H9 (cell line): ENCODE measurements around the gene UNC80. TPM values are rescaled to one million over a fixed set of nuclear protein-coding genes. Genes with fewer than 3 reads are reported as not detected.

Experiments used
- DNase-seq: peaks from one replicate; pipeline ENCODE4 v3.0.0-alpha.2; 2017
- H2AFZ ChIP-seq: one replicate; pipeline ENCODE4 v1.6.1; 2013; ENCODE audit warnings: mild to moderate bottlenecking, low read length, control low read depth, moderate library complexity
- H2AK5ac ChIP-seq: 2 replicates; pipeline ENCODE4 v1.6.1; 2013; ENCODE audit warnings: low read length, control low read depth, mixed read lengths; ENCODE audit not compliant: insufficient read length
- H2BK120ac ChIP-seq: one replicate; pipeline ENCODE4 v1.6.1; 2013; ENCODE audit warnings: low read depth, mild to moderate bottlenecking, low read length, control low read depth, inconsistent platforms; ENCODE audit not compliant: poor library complexity, severe bottlenecking
- H2BK12ac ChIP-seq: 2 replicates; pipeline ENCODE4 v1.6.1; 2013; ENCODE audit warnings: low read length, control low read depth, mixed read lengths, low read depth; ENCODE audit not compliant: insufficient read length
- H2BK15ac ChIP-seq: 2 replicates; pipeline ENCODE4 v1.6.1; 2013; ENCODE audit warnings: low read depth, low read length, control low read depth
- H2BK20ac ChIP-seq: one replicate; pipeline ENCODE4 v1.6.1; 2013; ENCODE audit warnings: low read depth, mild to moderate bottlenecking, low read length, control low read depth, inconsistent platforms; ENCODE audit not compliant: poor library complexity, severe bottlenecking
- H2BK5ac ChIP-seq: 2 replicates; pipeline ENCODE4 v1.6.1; 2013; ENCODE audit warnings: low read length, control low read depth, mixed read lengths; ENCODE audit not compliant: insufficient read length
- H3K14ac ChIP-seq: 2 replicates; pipeline ENCODE4 v1.6.1; 2013; ENCODE audit warnings: low read length, control low read depth; ENCODE audit not compliant: insufficient read depth
- H3K18ac ChIP-seq: 2 replicates; pipeline ENCODE4 v1.6.1; 2013; ENCODE audit warnings: low read depth, mild to moderate bottlenecking, mixed read lengths, low read length, control low read depth; ENCODE audit not compliant: insufficient read length
- H3K23ac ChIP-seq: 2 replicates; pipeline ENCODE4 v1.6.1; 2013; ENCODE audit warnings: low read length, control low read depth, mixed read lengths, low read depth; ENCODE audit not compliant: insufficient read length
- H3K23me2 ChIP-seq: 2 replicates; pipeline ENCODE4 v1.6.1; 2013; ENCODE audit warnings: low read depth, mild to moderate bottlenecking, mixed read lengths, low read length, control low read depth; ENCODE audit not compliant: insufficient read length, poor library complexity, severe bottlenecking
- H3K27ac ChIP-seq: 2 replicates; pipeline ENCODE4 v1.5.1; 2013; ENCODE audit warnings: low read length, control low read depth, mixed read lengths, low read depth; ENCODE audit not compliant: insufficient read length
- H3K27me3 ChIP-seq: 2 replicates; pipeline ENCODE4 v1.6.1; 2013; ENCODE audit warnings: low read length, control low read depth, inconsistent platforms; ENCODE audit not compliant: insufficient read depth
- H3K4ac ChIP-seq: 2 replicates; pipeline ENCODE4 v1.6.1; 2013; ENCODE audit warnings: low read depth, mild to moderate bottlenecking, control low read depth, inconsistent platforms, low read length, moderate library complexity
- H3K4me1 ChIP-seq: 2 replicates; pipeline ENCODE4 v1.6.1; 2013; ENCODE audit warnings: low read length, control low read depth, inconsistent platforms; ENCODE audit not compliant: insufficient read depth
- H3K4me2 ChIP-seq: 2 replicates; pipeline ENCODE4 v1.6.1; 2013; ENCODE audit warnings: low read length, control low read depth, mixed read lengths; ENCODE audit not compliant: insufficient read length, insufficient read depth
- H3K56ac ChIP-seq: 2 replicates; pipeline ENCODE4 v1.6.1; 2013; ENCODE audit warnings: low read depth, mild to moderate bottlenecking, mixed read lengths, low read length, control low read depth; ENCODE audit not compliant: insufficient read length
- H3K79me1 ChIP-seq: 2 replicates; pipeline ENCODE4 v1.6.1; 2013; ENCODE audit warnings: low read depth, mild to moderate bottlenecking, moderate library complexity, low read length, control low read depth, inconsistent platforms; ENCODE audit not compliant: insufficient read depth, poor library complexity, severe bottlenecking
- H3K79me2 ChIP-seq: 2 replicates; pipeline ENCODE4 v1.6.1; 2013; ENCODE audit warnings: low read length, control low read depth, inconsistent platforms; ENCODE audit not compliant: insufficient read depth
- H3K9ac ChIP-seq: 2 replicates; pipeline ENCODE4 v1.6.1; 2013; ENCODE audit warnings: low read length, control low read depth, mixed read lengths; ENCODE audit not compliant: insufficient read length; ENCODE audit errors: extremely low read depth
- H3K9me3 ChIP-seq: one replicate; pipeline ENCODE4 v1.6.1; 2013; ENCODE audit warnings: low read depth, low read length, inconsistent platforms; ENCODE audit not compliant: control insufficient read depth
- H3T11ph ChIP-seq: one replicate; pipeline ENCODE4 v1.6.1; 2013; ENCODE audit warnings: mild to moderate bottlenecking, low read length, control low read depth, inconsistent platforms
- H4K20me1 ChIP-seq: one replicate; pipeline ENCODE4 v1.6.1; 2013; ENCODE audit not compliant: control insufficient read depth, insufficient read length, insufficient read depth
- H4K5ac ChIP-seq: 2 replicates; pipeline ENCODE4 v1.6.1; 2013; ENCODE audit warnings: low read depth, mild to moderate bottlenecking, mixed read lengths, low read length, control low read depth; ENCODE audit not compliant: insufficient read length
- H4K8ac ChIP-seq: replicated peaks from 2 replicates; pipeline ENCODE4 v1.6.1; 2013; ENCODE audit warnings: low read length, control low read depth, mixed read lengths, low read depth; ENCODE audit not compliant: insufficient read length
- H4K91ac ChIP-seq: 2 replicates; pipeline ENCODE4 v1.6.1; 2013; ENCODE audit warnings: low read depth, mild to moderate bottlenecking, moderate library complexity, mixed read lengths, low read length, control low read depth; ENCODE audit not compliant: insufficient read length
- H3K27ac Mint-ChIP-seq, 3 experiments: 2 replicates in 2 of 3; 3 replicates in 1 of 3; pipeline ENCODE4 v1.8.0; 2020 to 2021; ENCODE audit warnings: mixed read lengths in 3 of 3, mild to moderate bottlenecking in 1 of 3, moderate library complexity in 1 of 3
- H3K27me3 Mint-ChIP-seq: 2 replicates; pipeline ENCODE4 v1.8.0; 2021; ENCODE audit warnings: low read depth, mild to moderate bottlenecking, moderate library complexity, mixed read lengths
- H3K36me3 Mint-ChIP-seq, 3 experiments: 2 replicates in 2 of 3; 3 replicates in 1 of 3; pipeline ENCODE4 v1.8.0; 2020 to 2021; ENCODE audit warnings: low read depth in 3 of 3, mixed read lengths in 3 of 3; ENCODE audit not compliant: insufficient read depth in 1 of 3
- H3K4me1 Mint-ChIP-seq, 2 experiments: 2 replicates each; pipeline ENCODE4 v1.8.0; 2020; ENCODE audit warnings: mixed read lengths in 2 of 2
- H3K4me3 Mint-ChIP-seq, 2 experiments: 2 replicates in 1 of 2; 3 replicates in 1 of 2; pipeline ENCODE4 v1.8.0; 2020 to 2021; ENCODE audit warnings: mild to moderate bottlenecking in 2 of 2, mixed read lengths in 2 of 2, moderate library complexity in 1 of 2
- H3K9me3 Mint-ChIP-seq, 2 experiments: 2 replicates in 1 of 2; 3 replicates in 1 of 2; pipeline ENCODE4 v1.8.0; 2020; ENCODE audit warnings: mild to moderate bottlenecking in 2 of 2, mixed read lengths in 2 of 2, moderate library complexity in 1 of 2
- WGBS: extraction: QIAGEN DNeasy Blood & Tissue Kit; methylation state at CpG from one replicate; pipeline ENCODE4 v1.1.7; 2013; ENCODE audit warnings: missing lambda C conversion rate, low lambda C conversion rate, mixed read lengths; ENCODE audit not compliant: insufficient read length; ENCODE audit errors: extremely low coverage; 5-methylcytosine and 5-hydroxymethylcytosine counted together
- total RNA-seq: library from RNA; stranded (reverse); gene quantifications from 2 replicates; pipeline ENCODE4 v1.2.1, GENCODE V29; 2021
- TF ChIP-seq, protein P1 (sequence below): fragments of 200-600 bp; sonication (generic); conservative IDR thresholded peaks from 3 replicates; pipeline ENCODE4 v1.8.0; 2021; ENCODE audit warnings: antibody characterized with exemption, mild to moderate bottlenecking

UNC80 gene
- total RNA-seq, 1 experiment from 2014 or later = 0.52 TPM

GRCh38 chr2:209984291-209984690 is 212.7 kb downstream of the UNC80 start:
- Histone ChIP-seq H3K79me2 (no peaks in the 10 kb centered on the region), H3K9me3 (no peaks in the 10 kb centered on the region), H2BK120ac (no peak overlapping the region), H3K27ac (no peak overlapping the region), H2BK5ac (no peak overlapping the region), H2BK20ac (no peak overlapping the region), H4K91ac (no peak overlapping the region), H3T11ph (no peak overlapping the region), H4K5ac (no peak overlapping the region), H3K27me3 (no peaks in the 10 kb centered on the region), H3K14ac (no peak overlapping the region), H3K79me1 (no peaks in the 10 kb centered on the region), H3K56ac (no peak overlapping the region), H2AK5ac (no peak overlapping the region), H3K4me1 (no peaks in the 10 kb centered on the region), H3K4me2 (no peak overlapping the region), H2AFZ (no peak overlapping the region), H3K23me2 (no peaks in the 10 kb centered on the region), H2BK12ac (no peak overlapping the region), H4K8ac (no peak overlapping the region), H3K4ac (no peak overlapping the region), H2BK15ac (no peak overlapping the region), H3K23ac (no peak overlapping the region), H3K9ac (no peak overlapping the region), H4K20me1 (no peaks in the 10 kb centered on the region), H3K18ac (no peak overlapping the region)
- H3K27ac Mint-ChIP-seq = no peak overlapping the region
- H3K9me3 Mint-ChIP-seq = no peaks in the 10 kb centered on the region
- TF ChIP-seq, protein P1, sequence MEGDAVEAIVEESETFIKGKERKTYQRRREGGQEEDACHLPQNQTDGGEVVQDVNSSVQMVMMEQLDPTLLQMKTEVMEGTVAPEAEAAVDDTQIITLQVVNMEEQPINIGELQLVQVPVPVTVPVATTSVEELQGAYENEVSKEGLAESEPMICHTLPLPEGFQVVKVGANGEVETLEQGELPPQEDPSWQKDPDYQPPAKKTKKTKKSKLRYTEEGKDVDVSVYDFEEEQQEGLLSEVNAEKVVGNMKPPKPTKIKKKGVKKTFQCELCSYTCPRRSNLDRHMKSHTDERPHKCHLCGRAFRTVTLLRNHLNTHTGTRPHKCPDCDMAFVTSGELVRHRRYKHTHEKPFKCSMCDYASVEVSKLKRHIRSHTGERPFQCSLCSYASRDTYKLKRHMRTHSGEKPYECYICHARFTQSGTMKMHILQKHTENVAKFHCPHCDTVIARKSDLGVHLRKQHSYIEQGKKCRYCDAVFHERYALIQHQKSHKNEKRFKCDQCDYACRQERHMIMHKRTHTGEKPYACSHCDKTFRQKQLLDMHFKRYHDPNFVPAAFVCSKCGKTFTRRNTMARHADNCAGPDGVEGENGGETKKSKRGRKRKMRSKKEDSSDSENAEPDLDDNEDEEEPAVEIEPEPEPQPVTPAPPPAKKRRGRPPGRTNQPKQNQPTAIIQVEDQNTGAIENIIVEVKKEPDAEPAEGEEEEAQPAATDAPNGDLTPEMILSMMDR = no peak
- no peak overlapping the region for H3K4me3 Mint-ChIP-seq
- H3K4me1 Mint-ChIP-seq = no peaks in the 10 kb centered on the region
- no peak for DNase-seq
- no peaks in the 10 kb centered on the region; the same call in none of the 2 replicates for H3K27me3 Mint-ChIP-seq
- no CpG with 5 or more reads among the region's 2 CpGs for WGBS
- no peaks in the 10 kb centered on the region for H3K36me3 Mint-ChIP-seq
